Activated naive CD4-positive, alpha-beta T cell treated with anti-CD3 and anti-CD28 coated beads, Interleukin-2, amount 50 U/mL, for 16 hours (primary cell): ENCODE measurements around the gene BORCS6.

Experiments used
- DNase-seq: peaks from one replicate; pipeline ENCODE4 v3.0.0-alpha.2; 2020

BORCS6 gene

DNA sequence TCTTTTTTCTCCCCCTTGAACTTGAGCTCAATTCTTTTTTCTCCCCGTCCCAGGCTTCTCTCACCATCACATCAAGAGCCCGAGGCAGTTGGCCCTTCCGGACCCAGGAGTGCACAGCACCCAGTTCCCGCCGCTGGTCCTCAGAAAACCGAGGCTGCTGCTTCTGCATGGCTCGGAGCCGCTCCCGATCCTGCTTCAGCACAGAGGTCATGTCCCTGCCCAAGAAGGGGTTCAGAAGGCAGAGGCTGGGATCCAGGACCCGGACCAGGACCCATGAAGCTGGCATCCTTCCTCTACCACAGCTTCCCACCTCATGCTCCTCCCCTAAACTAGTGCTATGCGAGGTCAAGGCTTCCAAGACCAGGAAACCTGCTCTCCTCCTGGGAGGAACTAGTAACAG, 48.2 kb downstream of the BORCS6 start:
- no peak for DNase-seq

DNA sequence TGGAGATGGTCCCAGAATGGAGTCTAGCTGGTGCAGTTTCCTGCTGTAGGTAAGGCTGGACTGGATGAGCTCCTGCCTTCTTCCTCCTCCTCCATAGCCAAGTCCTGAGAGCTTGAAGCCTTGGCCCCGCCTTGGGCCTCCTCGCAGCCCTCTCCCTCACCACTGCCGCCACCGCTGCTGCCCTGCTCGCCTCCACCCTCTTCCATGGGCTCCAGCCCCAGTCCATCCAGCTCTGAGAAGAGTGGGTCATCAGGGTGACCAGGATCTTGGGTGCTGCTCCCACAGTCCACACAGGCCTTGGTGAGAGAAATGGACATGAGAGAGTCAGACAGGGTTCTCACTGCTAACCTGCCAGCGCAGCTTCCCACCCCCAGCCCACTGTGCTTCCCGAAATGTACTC, 48.9 kb downstream of the BORCS6 start:
- DNase-seq = no peak

DNA sequence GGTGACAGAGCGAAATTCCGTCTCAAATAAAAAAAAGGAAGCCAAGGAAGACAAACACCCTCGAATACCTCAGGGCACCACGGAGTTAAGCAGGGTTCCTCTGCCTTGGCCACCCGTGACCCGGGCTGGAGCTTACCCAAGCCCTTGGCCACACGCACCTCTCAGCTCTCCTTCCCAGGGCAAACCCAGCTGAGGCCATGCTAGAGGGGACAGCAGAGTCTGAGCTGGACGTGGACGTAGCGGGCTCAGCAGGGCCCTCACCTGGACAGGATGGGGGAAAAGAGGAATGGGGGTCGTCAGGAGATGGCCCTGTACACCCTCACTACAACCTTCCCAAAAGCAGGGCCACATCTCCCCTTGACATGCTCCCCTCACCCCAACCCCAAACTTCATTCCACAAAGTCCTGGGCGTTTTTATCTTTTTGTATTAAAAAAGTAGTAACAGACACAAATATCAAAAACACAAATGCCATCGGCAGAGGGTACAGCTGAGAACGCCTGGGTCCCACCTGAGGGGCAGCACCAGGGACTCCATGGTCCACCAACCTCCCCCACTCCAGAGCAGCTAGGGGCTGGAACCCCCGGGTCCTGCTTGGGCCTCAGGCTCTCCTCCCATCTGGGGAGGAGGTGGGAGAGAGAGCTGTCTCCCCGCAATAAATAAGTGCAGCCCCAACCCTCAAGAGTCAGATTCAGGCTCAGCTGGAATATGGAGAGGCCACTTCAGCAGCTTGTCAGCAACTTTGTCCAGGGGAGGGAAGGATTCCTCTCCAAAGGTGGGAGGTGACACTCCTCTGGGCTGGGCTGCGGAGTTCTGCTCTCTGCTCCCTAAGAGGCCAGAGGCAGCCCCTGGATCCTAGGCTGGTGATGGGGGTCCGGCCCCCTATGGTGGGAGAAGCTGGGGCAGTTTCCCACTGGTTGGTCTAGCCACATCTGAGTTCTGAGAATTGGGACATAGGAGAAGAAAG, 49.6 kb downstream of the BORCS6 start:
- DNase-seq = no peak

DNA sequence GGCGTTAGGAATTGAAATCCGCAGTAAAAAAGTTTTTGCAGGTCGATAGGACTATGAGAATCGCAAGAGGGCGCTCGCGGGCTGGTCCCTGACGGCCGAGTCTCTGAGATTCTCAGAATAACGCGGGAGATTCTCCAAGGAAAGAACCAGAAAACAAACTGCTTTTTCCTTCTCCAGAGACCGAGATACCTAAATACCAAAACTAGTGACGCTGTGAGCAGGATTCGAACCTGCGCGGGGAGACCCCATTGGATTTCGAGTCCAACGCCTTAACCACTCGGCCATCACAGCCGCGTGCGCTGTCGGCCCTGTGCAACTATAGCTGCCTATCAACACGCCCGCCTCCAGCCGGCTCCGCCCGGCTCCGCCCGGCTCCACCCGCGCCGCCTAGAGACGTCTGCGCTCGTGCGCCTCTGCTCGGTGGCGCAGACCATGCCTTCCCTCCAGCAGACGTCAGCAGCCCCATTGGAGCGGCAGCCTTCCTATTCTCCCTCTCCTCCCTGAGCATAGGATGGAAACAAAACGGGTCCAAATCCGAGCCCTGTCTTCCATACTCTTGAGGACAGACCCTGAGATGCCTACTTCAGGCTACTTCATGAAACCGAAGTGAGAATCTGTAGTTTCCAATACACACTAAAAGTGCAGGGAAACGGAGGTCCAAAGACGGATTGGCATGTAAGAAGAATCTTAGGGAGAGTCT, 51.2 kb downstream of the BORCS6 start:
- peak; percentile 95 for DNase-seq

DNA sequence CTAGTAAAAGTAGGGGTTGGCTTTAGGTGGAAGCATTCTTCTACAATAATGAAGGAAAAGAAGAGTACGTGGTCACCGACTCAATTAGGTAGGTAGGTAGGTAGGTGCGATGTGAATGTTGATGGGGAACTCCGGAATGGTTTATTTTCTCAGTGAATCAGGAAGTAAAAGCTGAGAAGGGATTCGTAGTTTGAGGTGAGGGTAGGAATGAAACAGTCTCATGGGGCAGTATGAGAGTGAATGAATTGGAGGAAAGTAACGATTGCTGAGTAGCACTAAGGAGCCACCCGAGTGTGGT, 51.7 kb downstream of the BORCS6 start:
- no peak for DNase-seq
